Suppressor macrophage treated with lipopolysaccharide for 4 hours (primary cell): ENCODE data around the gene CAV1.

ENCODE experiments used
- DNase-seq: peaks from one replicate; pipeline ENCODE4 v3.0.0-alpha.2; 2020

CAV1 gene

DNA sequence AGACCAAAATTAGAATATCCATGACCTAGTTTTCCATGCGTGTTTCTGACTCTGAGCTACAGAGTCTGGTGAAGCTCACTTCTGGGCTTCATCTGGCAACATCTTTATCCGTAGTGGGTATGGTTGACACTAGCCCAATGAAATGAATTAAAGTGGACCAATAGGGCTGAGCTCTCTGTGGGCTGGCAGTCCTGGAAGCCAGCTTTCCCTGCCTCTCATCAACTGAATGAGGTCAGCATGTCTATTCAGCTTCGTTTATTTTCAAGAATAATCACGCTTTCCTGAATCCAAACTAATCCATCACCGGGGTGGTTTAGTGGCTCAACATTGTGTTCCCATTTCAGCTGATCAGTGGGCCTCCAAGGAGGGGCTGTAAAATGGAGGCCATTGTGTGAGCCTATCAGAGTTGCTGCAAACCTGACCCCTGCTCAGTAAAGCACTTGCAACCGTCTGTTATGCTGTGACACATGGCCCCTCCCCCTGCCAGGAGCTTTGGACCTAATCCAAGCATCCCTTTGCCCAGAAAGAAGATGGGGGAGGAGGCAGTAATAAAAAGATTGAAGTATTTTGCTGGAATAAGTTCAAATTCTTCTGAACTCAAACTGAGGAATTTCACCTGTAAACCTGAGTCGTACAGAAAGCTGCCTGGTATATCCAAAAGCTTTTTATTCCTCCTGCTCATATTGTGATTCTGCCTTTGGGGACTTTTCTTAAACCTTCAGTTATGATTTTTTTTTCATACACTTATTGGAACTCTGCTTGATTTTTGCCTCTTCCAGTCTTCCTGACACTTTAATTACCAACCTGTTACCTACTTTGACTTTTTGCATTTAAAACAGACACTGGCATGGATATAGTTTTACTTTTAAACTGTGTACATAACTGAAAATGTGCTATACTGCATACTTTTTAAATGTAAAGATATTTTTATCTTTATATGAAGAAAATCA, 35.5 kb downstream of the CAV1 start:
- DNase-seq: no peak

DNA sequence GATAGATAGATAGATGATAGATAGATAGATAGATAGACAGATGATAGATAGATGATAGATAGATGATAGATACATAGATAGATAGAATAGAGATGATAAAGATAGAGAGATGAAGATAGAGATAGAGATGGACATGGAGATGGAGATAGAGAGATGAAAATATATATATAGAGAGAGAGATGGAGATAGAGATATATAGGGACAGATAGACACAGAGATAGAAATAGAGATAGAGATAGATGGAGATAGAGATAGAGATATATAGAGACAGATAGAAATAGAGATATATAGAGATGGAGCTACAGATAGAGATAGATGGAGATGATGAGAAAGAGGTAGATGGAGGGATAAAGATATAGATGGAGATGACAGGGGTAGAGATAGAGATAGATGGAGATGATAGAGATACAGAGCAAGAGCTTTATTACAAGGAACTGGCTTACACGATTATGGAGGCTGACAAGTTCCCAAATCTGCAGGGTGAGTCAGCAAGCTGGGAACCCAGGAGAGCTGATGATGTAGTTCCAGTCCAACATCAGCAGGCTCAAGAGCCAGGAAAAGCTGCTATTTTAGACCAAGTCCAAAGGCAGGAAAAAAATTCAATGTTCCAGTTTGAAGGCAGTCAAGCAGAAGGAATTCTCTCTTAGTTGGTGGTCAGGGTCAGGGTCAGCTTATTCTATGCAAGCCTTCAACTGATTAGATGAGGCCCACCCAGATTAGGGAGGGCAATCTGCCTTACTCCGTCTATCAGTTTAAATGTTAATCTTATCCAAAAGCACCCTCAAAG, 37.1 kb downstream of the CAV1 start:
- DNase-seq: no peak

DNA sequence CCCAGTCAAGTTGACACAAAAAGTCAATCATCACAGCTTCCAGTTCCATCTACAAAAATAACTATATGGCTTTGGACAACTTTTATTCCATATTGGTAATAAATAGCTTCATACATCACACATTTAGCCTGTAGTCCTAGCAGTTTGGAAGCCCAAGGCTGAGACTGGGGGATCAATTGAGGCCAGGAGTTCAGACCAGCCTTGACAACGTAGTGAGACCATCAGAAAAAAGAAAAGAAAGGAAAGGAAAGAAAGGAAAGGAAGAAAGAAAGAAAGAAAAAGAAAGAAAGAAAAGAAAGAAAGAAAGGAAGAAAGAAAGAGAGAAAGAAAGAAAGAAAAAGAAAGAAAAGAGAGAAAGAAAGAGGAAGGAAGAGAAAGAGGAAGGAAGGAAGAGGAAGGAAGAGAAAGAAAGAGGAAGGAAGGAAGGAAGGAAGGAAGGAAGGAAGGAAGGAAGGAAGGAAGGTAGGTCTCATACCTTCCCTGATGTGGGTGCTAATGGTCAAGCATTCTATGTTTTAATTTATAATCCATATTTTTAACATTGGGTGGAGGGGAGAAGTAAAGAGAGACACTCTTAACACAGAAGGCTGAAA, 37.8 kb downstream of the CAV1 start:
- DNase-seq: no peak

DNA sequence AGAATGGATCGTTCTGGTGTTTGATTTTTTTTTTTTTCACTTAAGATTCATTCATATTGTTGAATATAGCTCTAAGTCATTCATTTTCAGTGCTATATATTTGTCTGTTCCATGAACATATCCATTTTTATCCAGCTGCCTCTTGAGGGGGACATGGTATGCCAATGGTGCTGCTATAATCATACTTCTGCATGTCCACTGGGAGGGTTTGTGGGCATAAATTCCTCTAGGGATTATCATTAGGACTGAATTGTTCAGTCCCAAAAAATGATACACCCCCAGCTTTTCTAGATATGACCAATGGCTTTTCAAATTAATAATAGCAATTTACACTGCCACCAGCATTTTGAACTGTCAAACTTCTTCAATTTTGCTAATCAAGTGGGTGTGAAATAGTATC, 41.1 kb downstream of the CAV1 start:
- DNase-seq: no peak

DNA sequence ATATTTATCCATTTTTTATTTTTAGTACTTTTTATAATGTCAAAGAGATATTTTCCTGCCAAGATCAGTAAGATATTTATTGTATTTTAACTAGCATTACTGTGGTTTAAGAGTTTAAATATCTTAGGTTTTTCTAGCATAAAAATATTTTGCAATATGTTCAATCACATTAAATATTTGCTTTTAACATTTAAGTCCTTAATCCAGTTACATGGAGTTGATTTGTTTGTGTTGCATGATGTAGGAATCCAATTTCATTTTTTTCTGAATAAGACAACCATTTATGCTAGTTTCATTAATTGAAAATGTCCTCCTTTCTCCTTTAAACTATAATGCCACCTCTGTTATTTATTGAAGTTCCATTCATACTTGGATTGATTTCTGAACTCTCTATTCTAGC, 41.8 kb downstream of the CAV1 start:
- no peak for DNase-seq

DNA sequence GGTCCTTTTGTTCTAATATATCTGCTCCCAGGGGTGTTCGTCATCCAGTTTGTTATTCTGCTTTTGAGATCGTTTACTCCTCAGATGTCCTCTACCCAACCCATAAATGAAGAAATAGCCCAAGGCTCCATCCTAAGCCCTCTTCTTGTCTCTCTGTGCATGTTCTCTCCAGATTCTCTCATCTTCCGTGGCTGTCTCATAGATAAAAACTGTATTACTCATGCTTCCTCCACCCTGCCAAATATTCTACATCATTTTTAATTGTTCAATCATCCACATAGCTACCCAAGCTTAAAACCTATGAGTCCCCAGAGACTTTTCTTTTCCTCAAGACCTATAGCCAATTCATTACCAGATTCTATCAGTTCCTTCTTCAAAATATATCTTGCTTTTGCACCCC, 44.9 kb downstream of the CAV1 start:
- no peak for DNase-seq

DNA sequence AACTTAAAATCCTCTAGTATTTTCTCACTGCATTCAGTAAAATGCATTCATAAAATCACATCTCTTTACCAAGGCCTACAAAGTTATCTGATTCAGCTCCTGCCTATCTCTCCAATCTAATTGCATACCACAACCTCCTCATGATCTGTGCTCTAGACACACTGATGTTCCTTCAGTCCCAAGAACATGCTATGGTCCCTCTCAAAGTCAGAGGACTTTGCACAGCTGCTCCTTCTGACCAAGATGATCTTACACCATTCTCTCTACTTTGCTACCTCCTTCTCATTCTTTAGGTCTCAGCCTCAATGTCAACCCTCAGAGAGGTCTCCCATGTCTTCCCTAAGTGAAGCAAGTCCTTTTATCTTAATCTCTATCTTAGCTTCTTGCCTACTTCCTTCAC, 45.5 kb downstream of the CAV1 start:
- DNase-seq: no peak

DNA sequence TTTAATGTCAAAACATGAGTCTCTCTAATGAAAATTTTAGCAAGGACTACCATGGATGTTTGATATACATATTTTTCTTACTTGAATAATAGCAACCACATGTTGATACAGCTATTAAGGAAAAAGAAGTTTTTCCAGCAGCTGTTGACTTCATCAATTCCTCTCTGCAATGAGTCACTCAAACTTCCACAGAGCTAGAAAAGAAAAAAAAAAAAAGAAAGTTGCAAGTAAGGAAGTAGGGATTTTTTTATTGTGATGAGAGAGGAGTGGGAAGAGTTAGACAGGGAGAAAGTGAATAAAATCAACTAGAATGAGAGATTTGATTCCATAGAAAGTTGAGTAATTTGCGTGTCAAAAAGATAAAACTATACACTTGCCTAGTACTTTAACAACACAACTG, 46.2 kb downstream of the CAV1 start:
- peak; percentile 31 for DNase-seq

DNA sequence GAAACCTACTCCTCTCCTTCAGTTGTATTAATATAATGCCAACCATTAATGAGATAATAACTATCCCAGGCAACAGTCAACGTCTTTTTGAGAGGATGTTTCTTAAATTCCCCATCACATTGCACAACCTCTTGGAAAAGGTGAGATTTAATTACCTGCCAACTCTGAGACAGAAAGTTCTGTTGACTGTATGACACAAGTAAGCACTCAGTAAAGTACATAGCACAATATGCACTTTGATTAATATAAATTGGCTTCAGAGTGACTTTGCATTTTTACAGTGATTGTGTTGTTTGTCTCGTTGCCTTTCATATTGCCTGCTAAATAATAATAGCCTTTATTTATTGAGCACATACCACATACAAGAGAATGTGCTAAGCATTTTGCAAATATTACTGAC, 46.7 kb downstream of the CAV1 start:
- DNase-seq: no peak

DNA sequence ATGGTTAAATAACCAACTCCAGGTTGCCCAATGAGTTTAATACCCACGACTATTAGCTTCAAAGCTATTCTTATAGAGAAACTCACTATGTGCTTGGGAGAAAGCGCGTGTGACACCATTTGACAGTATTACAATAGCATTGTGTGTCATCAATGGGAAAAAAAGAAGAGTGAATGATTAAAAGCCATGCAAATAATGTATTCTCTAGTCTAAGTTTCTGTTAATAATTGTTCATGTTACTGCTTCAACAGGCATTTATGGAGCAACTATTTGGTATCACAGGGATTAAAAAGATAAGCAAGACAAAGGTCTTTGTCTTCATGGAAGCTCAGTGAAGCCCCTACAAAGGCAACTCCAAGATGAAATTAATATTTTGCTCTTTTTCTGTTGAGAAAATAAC, 47.2 kb downstream of the CAV1 start:
- no peak for DNase-seq

DNA sequence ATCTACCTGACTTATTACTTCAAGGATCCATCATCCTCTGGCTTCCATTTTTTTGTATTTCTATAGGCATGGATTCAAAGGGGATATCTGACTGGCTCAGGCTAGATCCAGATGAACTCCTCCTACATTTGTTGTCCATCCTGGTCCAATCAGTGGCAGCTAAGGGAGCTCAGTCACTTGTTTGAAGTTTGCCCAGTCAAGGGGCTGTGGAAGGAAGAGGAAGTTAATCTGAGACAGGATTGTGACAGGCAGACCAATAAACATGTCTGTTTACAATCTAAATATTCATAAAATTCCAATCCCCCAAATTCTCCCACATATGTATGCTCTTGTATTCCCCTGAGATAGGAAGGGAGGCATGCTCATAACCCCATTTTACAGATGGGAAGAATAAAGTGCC, 48.7 kb downstream of the CAV1 start:
- no peak for DNase-seq

DNA sequence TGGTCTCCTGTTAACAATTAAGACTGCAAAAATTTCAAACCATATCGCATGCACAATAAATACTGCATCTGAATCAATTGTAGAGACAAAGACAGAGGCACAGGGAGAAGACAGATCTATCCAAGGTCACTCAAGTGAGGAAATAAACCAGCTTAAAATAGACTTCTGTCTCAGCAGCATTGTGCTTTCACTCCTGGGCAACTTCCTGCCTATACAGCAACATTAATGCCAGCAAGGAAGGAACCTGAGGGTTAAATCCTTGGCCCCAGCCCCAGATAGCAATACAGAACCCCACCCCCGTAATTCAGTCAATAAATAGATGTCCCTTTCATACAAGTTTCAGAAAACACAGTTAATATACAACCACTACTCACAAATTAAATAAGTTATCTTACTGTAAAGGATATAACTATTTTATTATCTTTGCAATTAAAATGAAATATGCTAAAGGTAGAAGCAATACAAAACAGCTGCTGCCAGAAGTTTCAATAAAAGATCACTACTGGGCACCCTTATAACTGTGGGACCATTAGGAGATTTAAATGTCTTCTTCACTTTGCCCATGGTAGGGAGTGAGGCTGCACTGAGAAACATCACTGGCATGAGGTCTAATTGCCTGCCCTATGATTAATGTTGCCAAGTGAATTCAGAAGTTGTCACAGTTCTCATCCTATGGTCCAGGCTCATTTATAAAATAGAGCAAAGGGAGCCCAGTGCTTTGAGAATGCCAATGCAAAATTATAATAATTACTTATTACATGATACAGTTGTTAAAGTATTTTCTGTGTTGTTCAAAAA, 49.4 kb downstream of the CAV1 start:
- no peak for DNase-seq

DNA sequence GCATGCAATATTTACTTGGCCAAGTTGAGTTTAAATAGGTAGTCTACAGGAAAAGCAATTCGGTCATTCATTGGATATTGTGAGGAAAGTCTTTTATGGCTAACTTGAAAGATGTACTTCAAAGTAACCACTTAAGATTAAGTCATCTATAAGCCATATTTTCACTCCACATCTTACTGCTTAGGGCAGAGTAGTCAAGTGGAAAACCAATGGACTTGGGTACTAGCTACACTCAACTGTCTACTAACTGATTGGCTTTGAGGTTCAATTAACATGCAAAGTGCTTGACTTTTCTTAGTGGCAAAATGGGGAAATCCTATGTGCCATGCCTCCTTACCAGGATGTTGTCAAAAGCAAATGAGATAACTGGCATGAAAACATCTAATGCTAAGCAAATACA, 51.0 kb downstream of the CAV1 start:
- no peak for DNase-seq

DNA sequence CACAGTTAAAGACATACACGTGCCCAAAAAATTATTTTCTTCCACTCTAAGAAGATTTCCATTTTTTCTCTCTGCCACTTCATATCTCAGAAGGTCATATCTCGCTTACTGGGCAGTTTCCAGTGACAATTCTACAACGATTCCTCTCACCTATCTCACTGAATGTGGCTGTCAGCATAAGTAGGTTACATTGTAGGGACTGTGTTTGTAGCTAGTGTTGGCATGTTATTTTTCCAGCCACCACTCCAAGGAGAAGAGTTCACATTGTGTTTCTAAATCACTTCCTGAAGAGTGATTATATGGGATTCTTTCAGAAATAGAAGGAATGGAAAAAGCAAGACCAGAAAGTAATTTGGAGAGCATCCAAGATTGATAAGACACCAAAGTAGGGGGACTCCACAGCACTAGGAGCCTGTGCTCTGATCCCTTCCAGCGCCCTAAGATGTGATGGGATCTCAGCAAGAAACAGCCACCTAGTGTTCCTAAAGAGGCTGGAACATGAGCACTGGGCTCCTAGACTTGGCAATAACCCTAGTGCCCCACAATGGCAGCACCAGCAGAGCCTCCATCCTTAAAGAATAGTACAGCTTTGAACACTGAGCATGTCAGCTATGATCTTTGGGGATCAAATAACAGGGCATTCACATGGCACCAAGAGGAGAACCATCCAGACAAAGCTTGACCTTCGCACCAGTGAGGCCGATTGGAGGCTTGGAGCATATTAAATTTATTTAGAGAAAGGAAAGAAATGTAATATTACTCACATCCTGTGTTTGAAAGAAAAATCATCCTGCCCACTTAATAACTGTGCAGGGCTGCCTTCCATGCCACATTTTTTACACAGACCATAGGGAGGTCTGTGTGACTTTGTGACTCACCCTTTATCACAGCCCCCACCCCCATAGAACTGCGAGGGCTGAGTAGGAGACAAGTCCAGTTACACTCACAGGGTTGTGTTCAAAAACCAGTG, 51.8 kb downstream of the CAV1 start:
- no peak for DNase-seq

DNA sequence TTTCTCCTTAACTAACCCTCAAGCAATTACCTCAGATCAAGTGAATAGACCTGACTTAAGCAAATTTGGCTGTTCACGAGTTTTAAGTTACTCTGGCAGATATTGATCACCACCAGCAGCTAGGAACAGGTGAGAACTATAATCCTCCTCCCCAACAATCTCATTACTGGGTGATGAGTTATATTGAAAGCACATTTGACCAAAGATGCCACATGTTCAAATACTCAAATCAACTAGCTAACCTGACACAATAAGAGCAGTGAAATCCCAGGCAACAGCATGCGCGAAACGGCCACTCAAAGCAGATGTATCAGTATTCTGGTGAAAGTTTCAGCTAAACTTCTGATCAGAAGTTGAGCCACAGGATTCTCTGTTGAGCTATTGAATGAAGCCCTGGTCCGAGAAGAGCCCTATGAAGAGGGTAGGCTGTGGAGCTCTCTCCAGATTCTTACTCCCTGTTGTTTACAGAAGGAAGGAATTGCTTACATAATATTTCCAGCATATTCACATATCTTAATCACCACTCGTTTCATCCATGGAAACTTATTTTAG, 52.6 kb downstream of the CAV1 start:
- DNase-seq: no peak

DNA sequence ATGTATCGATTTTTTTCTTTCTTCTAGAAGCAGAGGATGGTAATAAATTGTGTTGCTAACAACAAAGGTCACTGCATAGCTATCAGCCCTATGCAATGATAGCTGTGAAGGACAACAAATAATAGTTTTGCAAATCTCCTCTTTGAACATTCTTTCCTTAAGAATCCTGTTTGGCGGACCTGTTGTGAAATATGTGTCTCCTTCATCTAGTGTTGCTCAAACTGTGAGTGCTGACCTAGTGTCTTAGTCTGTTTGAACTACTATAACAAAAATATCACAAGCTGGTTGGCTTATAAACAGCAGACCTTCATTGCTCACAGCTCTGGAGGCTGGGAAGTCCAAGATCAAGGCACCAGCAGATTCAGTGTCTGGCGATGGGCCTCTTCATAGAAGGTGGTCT, 53.7 kb downstream of the CAV1 start:
- no peak for DNase-seq

DNA sequence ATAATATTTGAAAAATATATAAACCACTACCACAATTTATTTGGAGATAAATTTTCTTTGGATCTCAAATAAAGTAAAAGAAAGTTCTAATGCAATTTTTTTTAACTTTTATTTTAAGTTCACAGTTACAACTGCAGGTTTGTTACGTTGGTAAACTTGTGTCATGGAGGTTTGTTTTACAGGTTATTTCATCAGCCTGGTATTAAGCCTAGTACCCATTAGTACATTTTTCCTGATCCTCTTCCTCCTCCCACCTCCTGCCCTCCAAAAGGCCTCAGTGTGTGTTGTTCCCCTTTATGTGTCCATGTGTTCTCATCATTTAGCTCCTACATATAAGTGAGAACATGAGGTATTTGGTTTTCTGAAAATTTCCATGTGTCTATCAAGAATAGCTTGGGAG, 54.5 kb downstream of the CAV1 start:
- DNase-seq: no peak

DNA sequence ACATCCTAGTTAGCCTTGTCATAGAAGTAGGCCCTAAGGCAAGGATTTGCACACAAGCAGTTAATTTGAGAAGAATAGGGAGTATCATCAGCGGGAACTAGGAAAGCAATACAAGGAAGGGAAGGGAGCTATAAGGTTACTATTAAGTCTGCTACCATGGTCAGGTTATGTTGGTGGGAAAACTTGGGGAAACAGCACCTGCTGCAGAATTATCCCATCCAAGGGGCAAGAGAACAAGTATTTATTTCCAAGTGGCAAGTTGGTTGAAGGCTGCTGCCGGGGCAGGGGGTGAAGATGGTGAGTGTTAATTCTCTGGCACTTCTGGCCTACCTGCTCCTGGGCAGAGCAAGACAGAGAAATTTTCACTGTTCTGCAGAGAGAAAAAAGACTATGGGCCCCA, 55.0 kb downstream of the CAV1 start:
- DNase-seq: no peak

DNA sequence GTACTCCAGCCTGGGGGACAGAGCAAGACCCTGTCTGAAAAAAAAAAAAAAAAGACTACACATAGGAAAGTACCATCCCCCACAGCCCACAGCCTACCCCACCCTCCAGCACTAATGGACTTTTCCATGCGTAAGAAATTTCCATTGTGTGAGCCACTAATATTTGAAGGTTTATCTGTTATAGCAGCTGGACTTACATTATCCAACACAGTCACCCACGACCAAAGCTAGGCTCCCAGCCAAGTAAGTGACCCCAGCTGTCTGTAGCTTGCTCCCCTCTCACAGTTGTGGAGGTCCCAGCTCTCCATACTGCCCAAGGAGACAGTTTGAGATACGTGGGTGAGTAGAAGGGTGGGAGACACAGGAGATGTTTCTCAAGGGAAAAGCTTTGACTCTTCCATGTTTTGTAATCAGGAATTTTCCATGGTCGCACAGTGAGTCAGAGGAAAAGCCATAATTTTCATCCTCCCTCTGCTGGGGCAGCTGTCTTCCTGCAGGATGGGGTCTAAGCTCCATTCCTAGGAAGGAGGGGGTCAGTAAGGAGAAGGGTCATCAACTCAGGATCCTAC, 57.4 kb downstream of the CAV1 start:
- no peak for DNase-seq

DNA sequence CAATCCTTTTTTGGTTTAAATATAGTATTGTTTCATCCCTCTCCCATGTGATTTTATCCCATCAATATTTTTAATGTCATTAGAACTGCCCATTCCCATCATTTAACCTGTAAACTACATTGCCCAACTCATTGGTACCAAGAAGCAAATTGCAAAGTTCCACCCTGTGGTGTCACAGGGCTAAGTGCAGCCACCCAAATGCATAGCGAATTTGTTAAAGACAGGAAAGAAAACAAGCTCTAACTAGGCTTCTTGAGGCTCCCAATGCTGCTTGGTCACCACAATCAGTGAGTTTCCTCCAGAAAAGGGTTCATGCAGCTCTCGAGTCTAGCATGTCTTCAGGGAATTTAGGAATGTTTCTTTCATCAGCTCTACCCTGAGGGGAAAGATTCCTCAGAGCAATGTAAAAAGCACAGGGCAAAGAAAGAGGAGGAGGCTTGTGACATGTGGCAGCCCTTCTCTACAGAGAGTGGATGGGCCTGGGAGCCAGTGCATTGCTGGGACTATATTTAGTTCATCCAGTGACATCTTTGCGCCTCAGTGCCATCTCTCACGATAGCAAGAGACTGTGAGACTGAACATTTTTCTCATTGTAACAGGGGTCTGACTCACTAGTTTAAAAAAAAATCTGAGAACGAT, 58.1 kb downstream of the CAV1 start:
- no peak for DNase-seq

DNA sequence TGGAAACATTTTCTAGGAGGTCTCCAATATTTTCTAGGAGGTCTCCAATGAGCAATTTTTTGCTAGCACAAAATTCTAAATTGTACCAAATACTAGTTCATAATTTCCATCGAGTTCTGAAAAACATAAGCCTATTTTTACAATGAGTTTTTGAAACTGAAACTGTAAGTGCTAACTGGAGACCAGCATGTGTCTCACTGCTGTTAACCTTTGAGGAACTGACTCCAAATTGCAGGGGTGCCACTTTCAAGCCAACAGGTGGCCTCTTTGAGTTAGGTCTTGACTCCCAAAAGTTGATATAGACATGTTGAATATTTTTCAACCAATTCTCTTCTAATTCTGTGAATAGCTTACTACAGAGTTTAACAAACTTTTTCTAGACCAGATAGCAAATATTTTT, 58.8 kb downstream of the CAV1 start:
- DNase-seq: peak; percentile 48
